Bronchial epithelial cell (primary cell): ENCODE data around the gene GRIN3B. TPM values are rescaled to one million over a fixed set of nuclear protein-coding genes. Genes with fewer than 3 reads are reported as not detected.

Source experiments
- DNase-seq: peaks from one replicate; pipeline ENCODE4 v3.0.0-alpha.2; 2010; ENCODE audit warnings: low read depth
- FAIRE-seq: peaks from 2 replicates; lab custom pipeline; 2011; peaks lifted over from hg19 to GRCh38; lab: Jason Lieb, UNC
- H3K27me3 ChIP-seq: 2 replicates; pipeline ENCODE4 v1.5.1; 2011; ENCODE audit warnings: low read length; ENCODE audit not compliant: control insufficient read depth, insufficient read depth
- H3K36me3 ChIP-seq: 2 replicates; pipeline ENCODE4 v1.5.1; 2011; ENCODE audit warnings: low read length; ENCODE audit not compliant: control insufficient read depth, insufficient read depth
- H3K4me3 ChIP-seq: 2 replicates; pipeline ENCODE4 v1.5.1; 2011; ENCODE audit warnings: mild to moderate bottlenecking, low read depth, low read length, control low read depth
- CTCF ChIP-seq: IDR thresholded peaks from 2 replicates; pipeline ENCODE4 v1.5.1; 2011; ENCODE audit warnings: mild to moderate bottlenecking, moderate library complexity, low read length, control low read depth, inconsistent platforms; ENCODE audit not compliant: insufficient read depth, severe bottlenecking
- total RNA-seq: library from RNA; depleted of rRNA; stranded (reverse); fragments of >200 nt; gene quantifications from 2 replicates; pipeline ENCODE4 v1.2.1, GENCODE V29; 2014

The GRIN3B gene
- total RNA-seq, 1 donor from 2014 or later = 0.26 TPM

DNA sequence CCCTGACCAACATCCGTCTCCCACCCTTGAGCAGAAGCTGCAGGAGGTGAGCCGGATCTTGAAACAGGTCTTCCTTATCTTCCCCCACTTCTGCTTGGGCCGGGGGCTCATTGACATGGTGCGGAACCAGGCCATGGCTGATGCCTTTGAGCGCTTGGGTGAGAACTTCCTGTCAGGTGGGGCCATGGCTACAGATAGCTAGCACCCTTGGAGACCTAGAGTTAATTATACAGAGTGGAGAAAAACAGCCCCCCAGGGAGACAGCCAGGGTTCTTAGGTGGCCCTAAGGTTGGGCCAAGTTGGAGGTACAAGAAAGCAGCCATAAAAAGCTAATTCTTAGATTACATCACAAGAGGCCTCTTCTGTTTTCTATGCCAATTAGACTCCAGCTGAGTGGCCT is 57.9 kb downstream of the GRIN3B start:
- no peak overlapping the region for H3K4me3 ChIP-seq
- no peaks in the 10 kb centered on the region for H3K27me3 ChIP-seq
- no peak for DNase-seq
- TF ChIP-seq CTCF = no peak
- FAIRE-seq = no peak
- peaks cover 13% of the 10 kb centered on the region for H3K36me3 ChIP-seq

Other genes with a start within 250 kb of the GRIN3B start
- gene MISP, start 249.3 kb upstream of the GRIN3B start, total RNA-seq = 105 and 138 TPM in 2 replicates
- 99.0 TPM in 2 replicates for gene PTBP1, start 203.0 kb upstream of the GRIN3B start, total RNA-seq
- gene PLPPR3, start 178.5 kb upstream of the GRIN3B start, total RNA-seq = not detected in 2 replicates
- gene AZU1, start 172.6 kb upstream of the GRIN3B start, total RNA-seq = not detected in 2 replicates
- gene PRTN3, start 159.4 kb upstream of the GRIN3B start, total RNA-seq = not detected in 2 replicates
- gene ELANE, start 148.1 kb upstream of the GRIN3B start, total RNA-seq = not detected in 2 replicates
- gene CFD, start 140.8 kb upstream of the GRIN3B start, total RNA-seq = 1.2 and 4.2 TPM in 2 replicates
- 9.2 and 12.1 TPM in 2 replicates for gene MED16, start 107.2 kb upstream of the GRIN3B start, total RNA-seq
- not detected in 2 replicates for gene RNU6-9, start 106.9 kb upstream of the GRIN3B start, total RNA-seq
- 35.8 and 46.1 TPM in 2 replicates for gene R3HDM4, start 87.2 kb upstream of the GRIN3B start, total RNA-seq
- 0.13 TPM in 1 of 2 replicates, not detected in the other for gene KISS1R, start 83.1 kb upstream of the GRIN3B start, total RNA-seq
- gene ARID3A, start 74.4 kb upstream of the GRIN3B start, total RNA-seq = 15.8 and 16.0 TPM in 2 replicates
- 36.3 and 68.2 TPM in 2 replicates for gene WDR18, start 16.1 kb upstream of the GRIN3B start, total RNA-seq
- 54.8 and 65.9 TPM in 2 replicates for gene TMEM259, start 20.7 kb downstream of the GRIN3B start, total RNA-seq
- not detected in 2 replicates for gene RNU6-2, start 21.1 kb downstream of the GRIN3B start, total RNA-seq
- 96.9 and 189 TPM in 2 replicates for gene CNN2, start 26.2 kb downstream of the GRIN3B start, total RNA-seq
- gene ABCA7, start 39.7 kb downstream of the GRIN3B start, total RNA-seq = 6.8 and 13.8 TPM in 2 replicates
- 9.0 and 11.8 TPM in 2 replicates for gene ARHGAP45, start 66.7 kb downstream of the GRIN3B start, total RNA-seq
- 57.4 and 87.1 TPM in 2 replicates for gene POLR2E, start 95.0 kb downstream of the GRIN3B start, total RNA-seq
- 274 and 291 TPM in 2 replicates for gene GPX4, start 103.6 kb downstream of the GRIN3B start, total RNA-seq
- gene SBNO2, start 173.8 kb downstream of the GRIN3B start, total RNA-seq = 16.8 and 22.8 TPM in 2 replicates
- 110 and 117 TPM in 2 replicates for gene STK11, start 205.4 kb downstream of the GRIN3B start, total RNA-seq
- gene CBARP, start 237.6 kb downstream of the GRIN3B start, total RNA-seq = 1.2 and 2.9 TPM in 2 replicates
- gene ATP5F1D, start 241.3 kb downstream of the GRIN3B start, total RNA-seq = 8.7 and 14.8 TPM in 2 replicates
- gene MIDN, start 248.2 kb downstream of the GRIN3B start, total RNA-seq = 15.8 and 31.1 TPM in 2 replicates